ENCODE measurements around the gene DLG1.

GRCh38 chr3:197002701-197003454, 295.5 kb downstream of the DLG1 start:
- TF ChIP-seq, protein P1, sequence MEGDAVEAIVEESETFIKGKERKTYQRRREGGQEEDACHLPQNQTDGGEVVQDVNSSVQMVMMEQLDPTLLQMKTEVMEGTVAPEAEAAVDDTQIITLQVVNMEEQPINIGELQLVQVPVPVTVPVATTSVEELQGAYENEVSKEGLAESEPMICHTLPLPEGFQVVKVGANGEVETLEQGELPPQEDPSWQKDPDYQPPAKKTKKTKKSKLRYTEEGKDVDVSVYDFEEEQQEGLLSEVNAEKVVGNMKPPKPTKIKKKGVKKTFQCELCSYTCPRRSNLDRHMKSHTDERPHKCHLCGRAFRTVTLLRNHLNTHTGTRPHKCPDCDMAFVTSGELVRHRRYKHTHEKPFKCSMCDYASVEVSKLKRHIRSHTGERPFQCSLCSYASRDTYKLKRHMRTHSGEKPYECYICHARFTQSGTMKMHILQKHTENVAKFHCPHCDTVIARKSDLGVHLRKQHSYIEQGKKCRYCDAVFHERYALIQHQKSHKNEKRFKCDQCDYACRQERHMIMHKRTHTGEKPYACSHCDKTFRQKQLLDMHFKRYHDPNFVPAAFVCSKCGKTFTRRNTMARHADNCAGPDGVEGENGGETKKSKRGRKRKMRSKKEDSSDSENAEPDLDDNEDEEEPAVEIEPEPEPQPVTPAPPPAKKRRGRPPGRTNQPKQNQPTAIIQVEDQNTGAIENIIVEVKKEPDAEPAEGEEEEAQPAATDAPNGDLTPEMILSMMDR (IDR thresholded peaks at IDR 0.05), result peak; percentile 24 to 81 (median 68)
- no peak for TF ChIP-seq POLR2A (IDR thresholded peaks at IDR 0.05)
- TF ChIP-seq EP300 (IDR thresholded peaks at IDR 0.05; ENCODE audit: low read depth), result no peak
- TF ChIP-seq POLR2AphosphoS5 (IDR thresholded peaks at IDR 0.05), result no peak

All from transverse colon (tissue), 4 donors.